Peyer's patch (tissue), 4 donors: ENCODE data around the gene ZBTB7C. TPM values are rescaled to one million over a fixed set of nuclear protein-coding genes. Genes with fewer than 3 reads are reported as not detected.

Experiments used
- DNase-seq, 3 donors: peaks; one replicate each; pipeline ENCODE4 v3.0.0-alpha.2; 2017 to 2019
- H3K27ac ChIP-seq, 4 donors: fragments of 200-600 bp; sonication (generic); one replicate each; pipeline ENCODE4 v1.5.1; 2016 to 2019
- H3K27me3 ChIP-seq, 2 donors: fragments of 200-600 bp; sonication (generic); one replicate each; pipeline ENCODE4 v1.5.1; 2019
- H3K36me3 ChIP-seq, 3 donors: fragments of 200-600 bp; sonication (generic); one replicate each; pipeline ENCODE4 v1.5.1; 2016 to 2019
- H3K4me1 ChIP-seq, 4 donors: fragments of 200-600 bp; sonication (generic); one replicate each; pipeline ENCODE4 v1.5.1; 2016 to 2019
- H3K4me3 ChIP-seq, 4 donors: fragments of 200-600 bp; sonication (generic); 1 replicate in 3 of 4; 2 replicates in 1 of 4; pipeline ENCODE4 v1.5.1; 2016 to 2019; ENCODE audit warnings: mild to moderate bottlenecking in 1 of 4
- H3K9me3 ChIP-seq, 4 donors: fragments of 200-600 bp; sonication (generic); one replicate each; pipeline ENCODE4 v1.5.1; 2016 to 2019; ENCODE audit warnings: mild to moderate bottlenecking in 1 of 4
- POLR2A ChIP-seq, 2 donors: fragments of 450-650 bp; IDR thresholded peaks; one replicate each; pipeline ENCODE4 v1.5.1; 2017; ENCODE audit warnings: antibody characterized with exemption in 2 of 2, mild to moderate bottlenecking in 2 of 2, moderate library complexity in 2 of 2
- total RNA-seq, 4 donors: library from RNA; depleted of rRNA; stranded (reverse); fragments of >200 nt; gene quantifications; one replicate each; pipeline ENCODE4 v1.1.0, GENCODE V29; 2016
- TF ChIP-seq, protein P1 (sequence below), 6 experiments: fragments of 450-650 bp in 4 of 6; fragments of 200-600 bp in 2 of 6; sonication (generic) in 1 of 6; IDR thresholded peaks; one replicate each; pipeline ENCODE4 v1.5.1; 2017 to 2019; ENCODE audit warnings: antibody characterized with exemption in 6 of 6, mild to moderate bottlenecking in 3 of 6, moderate library complexity in 1 of 6

Gene ZBTB7C
- total RNA-seq, 4 donors from 2014 or later: 10.5 to 15.7 (median 14.2) TPM

DNA sequence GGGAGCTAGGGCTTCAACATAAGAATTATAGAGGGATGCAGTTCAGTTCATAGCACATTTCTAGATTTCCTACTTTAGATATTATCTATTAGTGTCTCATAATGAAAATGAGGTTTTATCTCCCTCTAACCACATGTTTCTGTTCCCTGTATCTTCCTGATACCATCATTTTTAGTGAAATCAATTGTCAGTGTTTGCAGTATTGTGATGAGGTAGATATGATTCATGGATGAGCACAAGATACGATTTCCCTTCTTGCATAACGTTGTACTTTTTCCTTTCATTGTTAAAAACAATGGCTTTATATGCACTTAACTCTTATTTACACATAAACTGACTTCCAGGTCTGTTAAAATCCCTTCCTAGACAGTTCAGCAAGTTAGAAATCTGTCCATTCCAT lies 211.4 kb downstream of the ZBTB7C start:
- Histone ChIP-seq H3K36me3 (no peaks in the 10 kb centered on the region), H3K4me1 (peaks cover 0 to 2% (median 0%) of the 10 kb centered on the region in 4 donors), H3K27ac (no peak overlapping the region), H3K4me3 (no peak overlapping the region), H3K27me3 (no peaks in the 10 kb centered on the region), H3K9me3 (no peaks in the 10 kb centered on the region)
- no peak for DNase-seq
- TF ChIP-seq POLR2A (IDR thresholded peaks at IDR 0.05): no peak
- TF ChIP-seq, protein P1, sequence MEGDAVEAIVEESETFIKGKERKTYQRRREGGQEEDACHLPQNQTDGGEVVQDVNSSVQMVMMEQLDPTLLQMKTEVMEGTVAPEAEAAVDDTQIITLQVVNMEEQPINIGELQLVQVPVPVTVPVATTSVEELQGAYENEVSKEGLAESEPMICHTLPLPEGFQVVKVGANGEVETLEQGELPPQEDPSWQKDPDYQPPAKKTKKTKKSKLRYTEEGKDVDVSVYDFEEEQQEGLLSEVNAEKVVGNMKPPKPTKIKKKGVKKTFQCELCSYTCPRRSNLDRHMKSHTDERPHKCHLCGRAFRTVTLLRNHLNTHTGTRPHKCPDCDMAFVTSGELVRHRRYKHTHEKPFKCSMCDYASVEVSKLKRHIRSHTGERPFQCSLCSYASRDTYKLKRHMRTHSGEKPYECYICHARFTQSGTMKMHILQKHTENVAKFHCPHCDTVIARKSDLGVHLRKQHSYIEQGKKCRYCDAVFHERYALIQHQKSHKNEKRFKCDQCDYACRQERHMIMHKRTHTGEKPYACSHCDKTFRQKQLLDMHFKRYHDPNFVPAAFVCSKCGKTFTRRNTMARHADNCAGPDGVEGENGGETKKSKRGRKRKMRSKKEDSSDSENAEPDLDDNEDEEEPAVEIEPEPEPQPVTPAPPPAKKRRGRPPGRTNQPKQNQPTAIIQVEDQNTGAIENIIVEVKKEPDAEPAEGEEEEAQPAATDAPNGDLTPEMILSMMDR (IDR thresholded peaks at IDR 0.05): no peak

DNA sequence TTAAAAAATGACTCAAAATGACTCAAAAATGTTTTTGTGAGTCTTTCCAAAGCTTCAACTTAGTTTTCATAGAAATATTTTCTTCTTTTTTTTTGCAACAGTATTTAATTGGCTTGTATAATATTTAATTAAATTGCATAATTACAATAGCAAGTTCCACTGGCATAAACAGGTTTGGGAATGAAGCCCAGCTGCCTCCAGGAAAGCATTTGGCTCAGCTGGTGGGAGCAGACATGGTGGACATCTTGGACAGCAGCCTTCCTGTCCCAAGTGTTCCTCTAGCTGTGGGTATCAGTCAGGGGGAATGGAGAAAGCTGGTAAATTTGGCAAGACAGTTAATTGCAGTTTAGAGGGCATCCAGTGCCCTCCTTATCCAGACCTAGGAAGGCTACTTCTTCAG lies 213.4 kb downstream of the ZBTB7C start:
- Histone ChIP-seq H3K4me1 (peaks cover 0 to 5% (median 0%) of the 10 kb centered on the region in 4 donors), H3K27ac (no peak overlapping the region), H3K4me3 (no peak overlapping the region), H3K9me3 (no peaks in the 10 kb centered on the region), H3K36me3 (no peaks in the 10 kb centered on the region), H3K27me3 (no peaks in the 10 kb centered on the region)
- no peak for TF ChIP-seq POLR2A (IDR thresholded peaks at IDR 0.05)
- TF ChIP-seq, protein P1 (IDR thresholded peaks at IDR 0.05): no peak
- DNase-seq: no peak

DNA sequence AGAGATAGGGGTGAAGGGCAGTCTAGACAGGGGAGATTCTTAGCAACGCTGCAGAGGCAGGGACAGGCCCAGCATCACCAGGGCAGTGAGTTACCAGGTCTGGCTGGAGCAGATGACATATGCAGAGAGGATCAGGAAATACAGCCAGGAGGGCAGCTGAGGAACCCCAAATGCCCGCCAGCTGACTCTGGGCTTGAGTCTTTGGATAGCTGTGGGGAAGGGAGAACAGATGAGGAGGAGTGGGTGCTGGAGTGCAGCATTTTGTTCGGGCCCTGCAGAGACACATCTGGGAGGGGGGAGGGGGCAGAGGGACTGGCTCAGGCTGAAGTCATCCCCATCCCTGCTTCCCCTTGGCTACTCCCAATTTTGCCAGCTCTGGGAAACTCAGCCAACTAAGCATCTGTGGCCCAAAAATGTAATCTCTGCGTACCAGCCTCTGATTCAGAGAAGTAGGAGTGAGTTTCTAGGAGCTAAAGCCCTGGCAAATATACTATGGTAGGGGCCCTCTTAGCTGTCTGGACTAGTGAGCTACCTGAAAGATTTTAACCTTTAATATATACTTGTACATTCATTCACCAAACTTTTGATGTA lies 214.5 kb downstream of the ZBTB7C start:
- no peaks in the 10 kb centered on the region for H3K9me3 ChIP-seq
- H3K36me3 ChIP-seq: no peaks in the 10 kb centered on the region
- no peaks in the 10 kb centered on the region for H3K27me3 ChIP-seq
- TF ChIP-seq, protein P1 (IDR thresholded peaks at IDR 0.05): no peak
- no peak for TF ChIP-seq POLR2A (IDR thresholded peaks at IDR 0.05)
- no peak overlapping the region for H3K27ac ChIP-seq
- no peak overlapping the region for H3K4me3 ChIP-seq
- DNase-seq: no peak
- peaks cover 0 to 5% (median 0%) of the 10 kb centered on the region in 4 donors for H3K4me1 ChIP-seq

DNA sequence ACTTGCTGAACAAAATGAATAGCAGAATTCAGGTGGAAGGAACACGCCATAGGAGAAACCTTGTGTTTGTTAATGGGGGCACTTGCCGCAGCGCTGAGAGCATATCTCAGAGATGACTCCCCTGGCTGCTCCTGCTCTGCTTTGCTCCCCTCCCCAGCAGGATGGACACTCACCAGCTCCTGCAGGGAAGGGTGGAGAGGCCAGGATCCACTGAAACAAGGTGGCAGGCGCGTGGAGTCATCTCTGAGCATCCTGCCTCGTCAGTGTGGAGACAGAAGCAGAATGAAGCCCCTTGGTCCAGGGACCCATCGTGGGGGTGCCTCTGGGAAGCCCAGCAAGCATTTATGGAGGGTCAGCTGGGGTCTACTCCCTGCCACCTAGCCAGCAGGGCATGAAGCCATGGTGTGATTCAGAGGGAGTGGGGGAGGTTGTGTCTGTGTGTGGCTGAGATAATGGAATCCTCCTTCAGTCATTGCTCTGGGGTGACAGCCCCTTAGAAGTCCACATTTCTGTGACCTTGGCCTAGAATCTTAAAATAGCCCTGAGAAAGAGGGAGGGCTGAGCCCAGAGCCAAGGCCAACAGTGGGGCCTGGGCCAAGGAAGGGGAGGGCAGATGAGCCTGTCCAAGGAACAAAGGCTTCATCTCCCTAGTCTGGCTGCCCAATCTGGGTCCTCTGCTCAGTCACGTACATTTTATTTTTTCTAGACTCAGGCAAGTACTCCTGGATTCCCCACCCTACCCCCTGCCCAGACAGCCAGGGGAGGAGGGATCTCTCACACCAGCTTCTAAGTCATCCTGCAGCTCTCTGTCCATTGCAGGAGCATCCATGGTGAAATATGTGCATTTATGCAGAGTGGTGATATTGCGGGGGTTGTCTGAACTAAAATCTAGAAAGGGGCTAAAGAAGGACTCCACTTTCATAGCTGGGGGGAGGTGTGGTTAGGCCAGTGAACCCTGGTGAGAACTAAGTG lies 215.4 kb downstream of the ZBTB7C start:
- peaks cover 0 to 5% (median 0%) of the 10 kb centered on the region in 4 donors for H3K4me1 ChIP-seq
- DNase-seq: no peak
- H3K27ac ChIP-seq: no peak overlapping the region
- no peak overlapping the region for H3K4me3 ChIP-seq
- TF ChIP-seq, protein P1 (IDR thresholded peaks at IDR 0.05): no peak
- TF ChIP-seq POLR2A (IDR thresholded peaks at IDR 0.05): no peak
- H3K27me3 ChIP-seq: no peaks in the 10 kb centered on the region
- H3K9me3 ChIP-seq: no peaks in the 10 kb centered on the region
- no peaks in the 10 kb centered on the region for H3K36me3 ChIP-seq

DNA sequence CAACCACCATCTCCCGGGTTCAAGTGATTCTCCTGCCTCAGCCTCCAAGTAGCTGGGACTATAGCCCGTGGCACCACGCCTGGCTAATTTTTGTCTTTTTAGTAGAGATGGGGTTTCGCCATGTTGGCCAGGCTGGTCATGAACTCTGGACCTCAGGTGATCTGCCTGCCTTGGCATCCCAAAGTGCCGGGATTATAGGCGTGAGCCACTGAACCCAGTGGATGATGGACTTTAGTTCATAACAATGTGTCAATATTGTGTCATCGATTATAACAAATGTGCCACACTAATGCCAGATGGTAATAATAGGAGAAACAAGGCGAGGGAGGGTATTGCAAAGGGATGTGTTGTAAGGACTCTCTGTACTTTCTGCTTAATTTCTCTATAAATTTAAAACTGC lies 216.6 kb downstream of the ZBTB7C start:
- Histone ChIP-seq H3K27me3 (no peaks in the 10 kb centered on the region), H3K4me1 (peaks cover 0 to 5% (median 0%) of the 10 kb centered on the region in 4 donors), H3K27ac (peak overlapping the region in 1 of 4 donors; percentile 68), H3K9me3 (no peaks in the 10 kb centered on the region), H3K4me3 (no peak overlapping the region), H3K36me3 (no peaks in the 10 kb centered on the region)
- no peak for TF ChIP-seq POLR2A (IDR thresholded peaks at IDR 0.05)
- TF ChIP-seq, protein P1 (IDR thresholded peaks at IDR 0.05): no peak
- peak in 1 of 3 donors; percentile 72 for DNase-seq
